Stimulated activated CD4-positive, alpha-beta T cell treated with anti-CD3 and anti-CD28 coated beads, Interleukin-1b, Interleukin-23, amount 100 ng/mL, for 1 hour (primary cell): Measurements from ENCODE around the gene SNU13.
"Not testable (repeated sequence)": the region's sequence is repeated elsewhere in the genome, so short reads cannot be mapped to it uniquely, and the experiment has no call there.

Experiments
- DNase-seq, 2 donors: peaks; one replicate each; pipeline ENCODE4 v3.0.0-alpha.2; 2020; ENCODE audit warnings: low read depth in 2 of 2

SNU13 gene

DNA sequence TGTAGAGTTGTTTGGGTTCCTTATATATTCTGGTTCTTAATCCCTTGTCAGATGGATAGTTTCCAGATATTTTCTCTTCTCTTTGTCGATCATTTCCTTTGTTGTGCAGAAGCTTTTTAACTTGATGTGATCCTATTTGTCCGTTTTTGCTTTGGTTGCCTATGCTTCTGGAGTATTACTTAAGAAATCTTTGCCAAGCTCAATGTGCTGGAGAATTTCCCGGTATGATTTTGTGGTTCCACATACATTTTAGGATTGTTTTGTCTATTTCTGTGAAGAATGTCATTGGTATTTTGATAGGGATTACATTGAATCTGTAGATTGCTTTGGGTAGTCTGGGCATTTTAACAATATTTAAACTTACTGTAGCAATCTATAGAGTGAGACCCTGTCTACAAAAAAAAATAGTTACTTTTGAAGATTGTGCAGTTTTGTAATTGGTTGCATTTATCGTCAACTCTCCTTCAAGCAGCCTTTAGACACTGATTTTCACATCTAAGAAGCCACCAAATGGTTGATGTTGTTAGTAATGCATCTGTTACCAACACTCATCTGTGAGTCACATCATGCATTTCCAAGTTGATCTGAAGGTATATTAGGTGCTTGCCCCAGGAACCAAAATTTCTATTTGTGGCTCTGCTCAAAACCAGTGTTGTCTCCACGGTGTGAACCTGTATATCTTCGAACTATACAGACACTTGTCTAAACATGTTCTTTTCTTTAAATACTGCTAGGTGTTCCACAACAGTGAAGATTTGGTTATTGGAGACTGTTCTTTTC, 46.1 kb downstream of the SNU13 start:
- no peak for DNase-seq

DNA sequence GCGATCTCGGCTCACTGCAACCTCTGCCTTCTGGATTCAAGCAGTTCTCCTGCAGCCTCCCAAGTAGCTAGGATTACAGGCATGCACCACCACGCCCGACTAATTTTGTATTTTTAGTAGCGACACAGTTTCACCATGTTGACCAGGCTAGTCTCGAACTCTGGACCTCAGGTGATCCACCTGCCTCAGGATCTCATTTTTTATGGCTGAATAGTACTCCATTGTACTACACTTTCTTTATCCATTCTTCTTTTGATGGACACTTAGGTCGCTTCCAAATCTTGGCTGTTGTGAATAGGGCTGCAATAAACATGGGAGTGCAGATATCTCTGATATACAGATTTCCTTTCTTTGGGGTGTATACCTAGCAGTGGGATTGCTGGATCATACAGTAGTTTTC, 46.8 kb downstream of the SNU13 start:
- no peak for DNase-seq

DNA sequence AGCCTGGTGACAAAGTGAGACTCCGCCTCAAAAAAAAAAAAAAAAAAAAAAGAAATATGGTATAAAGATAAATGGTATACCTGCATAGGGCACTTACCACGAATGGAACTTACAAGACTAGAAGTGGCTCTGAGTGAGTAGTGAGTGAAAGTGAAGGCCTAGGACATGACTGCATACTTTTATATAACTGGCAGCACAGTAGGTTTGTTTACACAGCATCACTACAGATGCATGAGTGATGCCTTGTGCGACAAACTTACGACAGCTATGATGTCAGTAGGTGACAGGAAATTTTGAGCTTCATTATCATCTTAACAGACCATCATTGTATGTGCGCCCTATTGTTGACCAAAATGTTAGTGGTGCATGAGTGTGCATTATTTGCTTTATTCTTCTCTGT, 49.9 kb downstream of the SNU13 start:
- no peak for DNase-seq

DNA sequence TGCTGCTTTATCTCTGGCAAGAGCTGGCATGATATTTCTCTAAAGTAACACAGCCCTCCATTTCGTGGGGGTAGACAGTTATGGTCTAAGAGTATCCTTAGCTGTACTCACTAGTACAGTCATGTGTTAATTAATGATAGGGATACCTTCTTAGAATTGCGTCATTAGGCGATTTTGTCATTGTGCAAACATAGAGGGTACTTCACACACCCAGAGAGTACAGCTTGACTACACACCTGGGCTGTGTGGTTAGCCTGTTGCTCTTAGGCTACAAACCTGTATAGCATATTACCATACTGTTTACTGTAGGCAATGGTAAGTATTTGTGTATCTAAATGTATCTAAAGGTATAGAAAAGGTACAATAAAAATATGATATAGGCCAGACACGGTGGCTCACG, 50.5 kb downstream of the SNU13 start:
- DNase-seq = no peak

DNA sequence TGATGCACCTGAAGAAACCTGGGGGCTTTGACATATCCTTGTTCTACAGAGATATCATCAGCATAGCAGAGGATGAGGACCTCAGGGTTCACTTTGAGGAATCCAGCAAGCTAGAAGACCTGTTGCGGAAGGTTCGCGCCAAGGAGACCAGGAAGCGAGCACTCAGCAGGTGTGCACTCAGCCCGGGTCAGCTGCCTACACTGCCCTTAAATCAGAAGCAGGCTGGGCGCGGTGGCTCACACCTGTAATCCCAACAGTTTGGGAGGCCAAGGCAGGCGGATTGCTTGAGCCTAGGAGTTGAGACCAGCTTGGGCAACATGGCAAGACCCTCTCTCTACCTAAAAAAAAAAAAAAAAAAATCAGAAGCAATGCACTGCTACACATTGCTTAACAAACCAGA, 51.0 kb downstream of the SNU13 start:
- DNase-seq = not testable (repeated sequence)

DNA sequence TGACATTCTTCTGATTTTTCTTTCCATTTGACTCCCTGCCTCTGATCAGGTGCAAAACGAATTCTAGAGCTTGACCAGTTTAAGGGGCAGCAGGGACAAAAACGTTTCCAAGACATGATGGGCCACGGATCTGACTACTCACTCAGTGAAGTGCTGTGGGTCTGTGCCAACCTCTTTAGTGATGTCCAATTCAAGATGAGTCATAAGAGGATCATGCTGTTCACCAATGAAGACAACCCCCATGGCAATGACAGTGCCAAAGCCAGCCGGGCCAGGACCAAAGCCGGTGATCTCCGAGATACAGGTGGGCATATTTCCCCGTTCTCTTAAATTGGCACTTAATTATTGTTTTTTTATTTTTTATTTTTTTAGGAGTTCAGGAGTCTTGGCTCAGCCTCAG, 52.2 kb downstream of the SNU13 start:
- no peak for DNase-seq

DNA sequence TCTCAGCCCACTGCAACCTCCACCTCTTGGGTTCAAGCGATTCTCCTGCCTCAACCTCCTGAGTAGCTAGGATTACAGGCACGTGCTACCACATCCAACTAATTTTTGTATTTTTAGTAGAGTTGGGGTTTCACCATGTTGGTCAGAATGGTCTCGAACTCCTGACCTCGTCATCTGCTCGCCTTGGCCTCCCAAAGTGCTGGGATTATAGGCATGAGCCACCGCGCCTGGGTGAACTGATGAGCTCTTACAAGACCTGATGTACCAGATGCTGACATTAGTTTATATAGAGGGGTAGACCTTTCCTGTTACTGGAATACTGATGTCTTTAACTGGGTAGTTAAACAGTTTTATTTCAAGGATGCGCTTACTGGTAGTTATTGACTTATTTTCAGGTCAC, 54.1 kb downstream of the SNU13 start:
- not testable (repeated sequence) for DNase-seq

DNA sequence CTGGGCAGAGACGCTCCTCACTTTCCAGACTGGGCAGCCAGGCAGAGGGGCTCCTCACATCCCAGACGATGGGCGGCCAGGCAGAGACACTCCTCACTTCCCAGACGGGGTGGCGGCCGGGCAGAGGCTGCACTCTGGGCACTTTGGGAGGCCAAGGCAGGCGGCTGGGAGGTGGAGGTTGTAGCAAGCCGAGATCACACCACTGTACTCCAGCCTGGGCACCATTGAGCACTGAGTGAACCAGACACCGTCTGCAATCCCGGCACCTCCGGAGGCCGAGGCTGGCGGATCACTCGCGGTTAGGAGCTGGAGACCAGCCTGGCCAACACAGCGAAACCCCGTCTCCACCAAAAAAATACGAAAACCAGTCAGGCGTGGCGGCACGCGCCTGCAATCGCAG, 57.1 kb downstream of the SNU13 start:
- not testable (repeated sequence) for DNase-seq

DNA sequence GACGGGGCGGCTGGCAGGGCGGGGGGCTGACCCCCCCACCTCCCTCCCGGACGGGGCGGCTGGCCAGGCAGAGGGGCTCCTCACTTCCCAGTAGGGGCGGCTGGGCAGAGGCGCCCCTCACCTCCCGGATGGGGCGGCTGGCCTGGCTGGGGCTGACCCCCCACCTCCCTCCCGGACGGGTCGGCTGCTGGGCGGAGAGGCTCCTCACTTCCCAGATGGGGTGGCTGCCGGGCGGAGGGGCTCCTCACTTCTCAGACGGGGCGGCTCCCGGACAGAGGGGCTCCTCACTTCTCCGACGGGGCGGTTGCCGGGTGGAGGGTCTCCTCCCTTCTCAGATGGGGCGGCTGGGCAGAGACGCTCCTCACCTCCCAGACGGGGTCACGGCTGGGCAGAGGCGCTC, 57.6 kb downstream of the SNU13 start:
- DNase-seq = not testable (repeated sequence)

DNA sequence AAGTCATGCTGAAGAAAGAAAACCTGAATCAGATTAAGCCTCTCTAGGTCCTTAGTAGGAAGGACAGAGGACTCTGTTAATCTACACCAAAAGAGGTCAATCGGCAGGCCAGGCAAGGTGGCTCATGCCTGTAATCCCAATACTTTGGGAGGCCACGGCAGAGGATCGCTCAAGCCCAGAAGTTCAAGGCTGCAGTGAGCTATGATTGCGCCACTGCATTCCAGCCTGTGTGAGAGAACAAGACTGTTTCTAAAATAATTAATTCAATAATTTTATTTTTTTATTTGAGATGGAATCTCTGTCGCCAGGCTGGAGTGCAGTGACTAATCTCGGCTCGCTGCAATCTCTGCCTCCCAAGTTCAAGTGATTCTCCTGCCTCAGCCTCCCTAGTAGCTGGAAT, 63.1 kb downstream of the SNU13 start:
- no peak for DNase-seq
